ENCODE results near the gene PLCB2.

The PLCB2 gene

GRCh38 chr15:40339621-40339945 lies 31.8 kb upstream of the PLCB2 start:
- Histone ChIP-seq H3K27me3 (ENCODE audit: insufficient read depth, insufficient read length) (no peaks in the 10 kb centered on the region), H3K4me3 (ENCODE audit: insufficient read length, low read depth) (no peak overlapping the region), H3K36me3 (ENCODE audit: insufficient read depth, insufficient read length, low read length) (no peaks in the 10 kb centered on the region), H3K4me1 (ENCODE audit: insufficient read depth, insufficient read length) (peaks cover 36% of the 10 kb centered on the region), H3K9me3 (ENCODE audit: insufficient read depth, low read length) (no peaks in the 10 kb centered on the region), H3K9ac (ENCODE audit: insufficient read length, low read depth) (peak overlapping the region; percentile 8)
- no peak for DNase-seq (ENCODE audit: low read depth, low spot score)
- TF ChIP-seq YY1 (IDR thresholded peaks at IDR 0.05; ENCODE audit: insufficient read depth, insufficient read length) (no peak), ZNF274 (IDR thresholded peaks at IDR 0.05; ENCODE audit: low read depth, low read length) (no peak)

GRCh38 chr15:40338921-40339620 lies 31.3 kb upstream of the PLCB2 start:
- H3K9ac ChIP-seq (ENCODE audit: insufficient read length, low read depth) = peak overlapping the region; percentile 8
- H3K4me3 ChIP-seq (ENCODE audit: insufficient read length, low read depth) = no peak overlapping the region
- no peak for DNase-seq (ENCODE audit: low read depth, low spot score)
- TF ChIP-seq SUZ12 (IDR thresholded peaks at IDR 0.05; ENCODE audit: extremely low read depth, insufficient read depth, insufficient read length) = no peak
- no peak for TF ChIP-seq YY1 (IDR thresholded peaks at IDR 0.05; ENCODE audit: insufficient read depth, insufficient read length)
- no peak for TF ChIP-seq ZNF274 (IDR thresholded peaks at IDR 0.05; ENCODE audit: low read depth, low read length)
- H3K9me3 ChIP-seq (ENCODE audit: insufficient read depth, low read length) = no peaks in the 10 kb centered on the region
- H3K27me3 ChIP-seq (ENCODE audit: insufficient read depth, insufficient read length) = no peaks in the 10 kb centered on the region
- peaks cover 36% of the 10 kb centered on the region for H3K4me1 ChIP-seq (ENCODE audit: insufficient read depth, insufficient read length)
- no peaks in the 10 kb centered on the region for H3K36me3 ChIP-seq (ENCODE audit: insufficient read depth, insufficient read length, low read length)

- Histone ChIP-seq H3K9me3 (ENCODE audit: insufficient read depth, low read length) (no peaks in the 10 kb centered on the region), H3K27me3 (ENCODE audit: insufficient read depth, insufficient read length) (no peaks in the 10 kb centered on the region)
Measured at GRCh38 chr15:40338041-40338657, 30.4 kb upstream of the PLCB2 start.

GRCh38 chr15:40337597-40337996 lies 29.9 kb upstream of the PLCB2 start:
- Histone ChIP-seq H3K9me3 (ENCODE audit: insufficient read depth, low read length) (no peaks in the 10 kb centered on the region), H3K4me1 (ENCODE audit: insufficient read depth, insufficient read length) (peaks cover 33% of the 10 kb centered on the region), H3K36me3 (ENCODE audit: insufficient read depth, insufficient read length, low read length) (no peaks in the 10 kb centered on the region), H3K9ac (ENCODE audit: insufficient read length, low read depth) (no peak overlapping the region), H3K27me3 (ENCODE audit: insufficient read depth, insufficient read length) (no peaks in the 10 kb centered on the region), H3K4me3 (ENCODE audit: insufficient read length, low read depth) (no peak overlapping the region)
- TF ChIP-seq YY1 (IDR thresholded peaks at IDR 0.05; ENCODE audit: insufficient read depth, insufficient read length) = no peak
- no peak for TF ChIP-seq SUZ12 (IDR thresholded peaks at IDR 0.05; ENCODE audit: extremely low read depth, insufficient read depth, insufficient read length)
- no peak for TF ChIP-seq ZNF274 (IDR thresholded peaks at IDR 0.05; ENCODE audit: low read depth, low read length)
- no peak for DNase-seq (ENCODE audit: low read depth, low spot score)

More at GRCh38 chr15:40338041-40338657, 30.4 kb upstream of the PLCB2 start:
- TF ChIP-seq YY1 (IDR thresholded peaks at IDR 0.05; ENCODE audit: insufficient read depth, insufficient read length) = no peak
- TF ChIP-seq ZNF274 (IDR thresholded peaks at IDR 0.05; ENCODE audit: low read depth, low read length) = no peak
- TF ChIP-seq SUZ12 (IDR thresholded peaks at IDR 0.05; ENCODE audit: extremely low read depth, insufficient read depth, insufficient read length) = no peak
- Histone ChIP-seq H3K4me1 (ENCODE audit: insufficient read depth, insufficient read length) (peaks cover 36% of the 10 kb centered on the region), H3K36me3 (ENCODE audit: insufficient read depth, insufficient read length, low read length) (no peaks in the 10 kb centered on the region), H3K4me3 (ENCODE audit: insufficient read length, low read depth) (no peak overlapping the region), H3K9ac (ENCODE audit: insufficient read length, low read depth) (no peak overlapping the region)
- DNase-seq (ENCODE audit: low read depth, low spot score) = peak; percentile 63

- DNase-seq (ENCODE audit: low read depth, low spot score) = no peak
- Histone ChIP-seq H3K36me3 (ENCODE audit: insufficient read depth, insufficient read length, low read length) (peaks cover 7% of the 10 kb centered on the region), H3K9ac (ENCODE audit: insufficient read length, low read depth) (no peak overlapping the region), H3K4me3 (ENCODE audit: insufficient read length, low read depth) (no peak overlapping the region), H3K27me3 (ENCODE audit: insufficient read depth, insufficient read length) (no peaks in the 10 kb centered on the region), H3K4me1 (ENCODE audit: insufficient read depth, insufficient read length) (peaks cover 33% of the 10 kb centered on the region), H3K9me3 (ENCODE audit: insufficient read depth, low read length) (no peaks in the 10 kb centered on the region)
- TF ChIP-seq ZNF274 (IDR thresholded peaks at IDR 0.05; ENCODE audit: low read depth, low read length) = no peak
- no peak for TF ChIP-seq YY1 (IDR thresholded peaks at IDR 0.05; ENCODE audit: insufficient read depth, insufficient read length)
- TF ChIP-seq SUZ12 (IDR thresholded peaks at IDR 0.05; ENCODE audit: extremely low read depth, insufficient read depth, insufficient read length) = no peak
Measured at GRCh38 chr15:40336744-40337122, 29.0 kb upstream of the PLCB2 start.

- DNase-seq (ENCODE audit: low read depth, low spot score) = no peak
- TF ChIP-seq ZNF274 (IDR thresholded peaks at IDR 0.05; ENCODE audit: low read depth, low read length) = no peak
- no peak for TF ChIP-seq SUZ12 (IDR thresholded peaks at IDR 0.05; ENCODE audit: extremely low read depth, insufficient read depth, insufficient read length)
- no peak for TF ChIP-seq YY1 (IDR thresholded peaks at IDR 0.05; ENCODE audit: insufficient read depth, insufficient read length)
- no peak overlapping the region for H3K9ac ChIP-seq (ENCODE audit: insufficient read length, low read depth)
- H3K9me3 ChIP-seq (ENCODE audit: insufficient read depth, low read length) = no peaks in the 10 kb centered on the region
- no peaks in the 10 kb centered on the region for H3K27me3 ChIP-seq (ENCODE audit: insufficient read depth, insufficient read length)
- peaks cover 12% of the 10 kb centered on the region for H3K36me3 ChIP-seq (ENCODE audit: insufficient read depth, insufficient read length, low read length)
- peaks cover 32% of the 10 kb centered on the region for H3K4me1 ChIP-seq (ENCODE audit: insufficient read depth, insufficient read length)
- no peak overlapping the region for H3K4me3 ChIP-seq (ENCODE audit: insufficient read length, low read depth)
Measured at GRCh38 chr15:40335938-40336743, 28.4 kb upstream of the PLCB2 start.
